ENCODE results near the gene DOCK11.

DNA sequence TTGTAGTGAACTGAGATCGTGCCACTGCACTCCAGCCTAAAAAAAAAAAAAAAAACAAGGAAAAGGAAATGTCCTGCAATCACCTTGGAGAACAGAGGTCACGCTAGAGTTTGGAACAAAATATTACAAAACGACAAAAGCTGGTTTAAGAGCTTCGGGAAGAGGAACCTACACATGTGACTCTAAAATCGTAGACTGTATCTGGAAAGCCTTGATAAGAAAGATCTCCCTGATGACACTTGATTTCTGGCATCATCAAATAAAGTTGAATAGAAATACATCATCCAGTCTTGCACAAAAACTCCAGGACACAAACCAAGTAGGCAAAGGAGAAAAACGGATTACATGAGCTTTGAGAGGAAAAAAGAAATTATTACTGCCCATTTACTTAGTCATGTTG is 31.1 kb upstream of the DOCK11 start:
- TF ChIP-seq EZH2 (IDR thresholded peaks at IDR 0.05) = no peak
- no peak for TF ChIP-seq FOXP2 (optimal IDR thresholded peaks at IDR 0.05; ENCODE audit: control extremely low read depth, extremely low read length, insufficient read depth)
- no peak for TF ChIP-seq POLR2AphosphoS5 (IDR thresholded peaks at IDR 0.05; ENCODE audit: borderline replicate concordance, low read depth, low read length)
